ENCODE results near the gene WDR46.

DNA sequence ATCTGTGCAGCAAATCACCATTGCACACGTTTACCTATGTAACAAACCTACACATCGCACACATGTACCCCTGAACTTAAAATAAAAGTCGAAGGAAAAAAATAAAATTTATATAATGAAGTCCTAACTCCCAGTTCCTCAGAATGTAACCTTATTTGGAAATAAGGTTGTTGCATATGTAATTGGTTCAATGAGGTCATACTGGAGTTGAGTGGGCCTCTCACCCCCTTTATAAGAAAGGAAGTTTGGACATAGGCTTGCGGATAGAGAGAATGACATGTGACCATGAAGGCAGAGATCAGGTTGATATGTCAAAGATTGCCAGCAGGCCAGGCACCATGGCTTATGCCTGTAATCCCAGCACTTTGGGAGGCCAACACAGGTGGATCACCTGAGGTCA, 44.6 kb upstream of the WDR46 start:
- TF ChIP-seq, protein P1, sequence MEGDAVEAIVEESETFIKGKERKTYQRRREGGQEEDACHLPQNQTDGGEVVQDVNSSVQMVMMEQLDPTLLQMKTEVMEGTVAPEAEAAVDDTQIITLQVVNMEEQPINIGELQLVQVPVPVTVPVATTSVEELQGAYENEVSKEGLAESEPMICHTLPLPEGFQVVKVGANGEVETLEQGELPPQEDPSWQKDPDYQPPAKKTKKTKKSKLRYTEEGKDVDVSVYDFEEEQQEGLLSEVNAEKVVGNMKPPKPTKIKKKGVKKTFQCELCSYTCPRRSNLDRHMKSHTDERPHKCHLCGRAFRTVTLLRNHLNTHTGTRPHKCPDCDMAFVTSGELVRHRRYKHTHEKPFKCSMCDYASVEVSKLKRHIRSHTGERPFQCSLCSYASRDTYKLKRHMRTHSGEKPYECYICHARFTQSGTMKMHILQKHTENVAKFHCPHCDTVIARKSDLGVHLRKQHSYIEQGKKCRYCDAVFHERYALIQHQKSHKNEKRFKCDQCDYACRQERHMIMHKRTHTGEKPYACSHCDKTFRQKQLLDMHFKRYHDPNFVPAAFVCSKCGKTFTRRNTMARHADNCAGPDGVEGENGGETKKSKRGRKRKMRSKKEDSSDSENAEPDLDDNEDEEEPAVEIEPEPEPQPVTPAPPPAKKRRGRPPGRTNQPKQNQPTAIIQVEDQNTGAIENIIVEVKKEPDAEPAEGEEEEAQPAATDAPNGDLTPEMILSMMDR (IDR thresholded peaks at IDR 0.05): no peak
- TF ChIP-seq POLR2A (IDR thresholded peaks at IDR 0.05): no peak
